ENCODE results near the gene SCLY.

- TF ChIP-seq CTCF (IDR thresholded peaks at IDR 0.05), result no peak
- TF ChIP-seq POLR2AphosphoS5 (IDR thresholded peaks at IDR 0.05), result no peak
These were observed 16.5 kb downstream of the SCLY start for GRCh38 chr2:238077292-238077691.

Measured in esophagus muscularis mucosa (tissue), 3 donors.